HG03521 (cell line): ENCODE data around the gene CCDC57.
"Not testable (repeated sequence)": the region's sequence is repeated elsewhere in the genome, so short reads cannot be mapped to it uniquely, and the experiment has no call there.

ENCODE experiments used
- ATAC-seq: cut with Tn5 transposase; IDR thresholded peaks from one replicate; pipeline ENCODE4 v1.9.1; 2021; ENCODE audit warnings: mild to moderate bottlenecking, moderate library complexity; ENCODE audit not compliant: unreplicated experiment

CCDC57 gene

GRCh38 chr17:82205720-82206508 lies 6.7 kb downstream of the CCDC57 start:
- peak; percentile 58 for ATAC-seq

GRCh38 chr17:82204831-82205719 lies 7.6 kb downstream of the CCDC57 start:
- ATAC-seq, result no peak

GRCh38 chr17:82203920-82204319 lies 8.7 kb downstream of the CCDC57 start:
- no peak for ATAC-seq

- no peak for ATAC-seq
These were observed 9.7 kb downstream of the CCDC57 start for GRCh38 chr17:82202981-82203380.

GRCh38 chr17:82201498-82201910 lies 11.1 kb downstream of the CCDC57 start:
- ATAC-seq, result no peak

GRCh38 chr17:82200743-82201497 lies 11.7 kb downstream of the CCDC57 start:
- ATAC-seq, result no peak

GRCh38 chr17:82200135-82200534 lies 12.5 kb downstream of the CCDC57 start:
- no peak for ATAC-seq

- ATAC-seq, result no peak
These were observed 13.1 kb downstream of the CCDC57 start for GRCh38 chr17:82199496-82199895.

GRCh38 chr17:82198092-82198491 lies 14.6 kb downstream of the CCDC57 start:
- ATAC-seq, result no peak

GRCh38 chr17:82195675-82196672 lies 16.7 kb downstream of the CCDC57 start:
- no peak for ATAC-seq

- no peak for ATAC-seq
These were observed 17.9 kb downstream of the CCDC57 start for GRCh38 chr17:82194765-82195164.

GRCh38 chr17:82193520-82194220 lies 19.0 kb downstream of the CCDC57 start:
- ATAC-seq, result no peak

- ATAC-seq, result not testable (repeated sequence)
These were observed 19.6 kb downstream of the CCDC57 start for GRCh38 chr17:82193050-82193449.

GRCh38 chr17:82188001-82188961 lies 24.4 kb downstream of the CCDC57 start:
- ATAC-seq, result no peak

- no peak for ATAC-seq
These were observed 25.1 kb downstream of the CCDC57 start for GRCh38 chr17:82187500-82187899.

GRCh38 chr17:82186221-82186620 lies 26.4 kb downstream of the CCDC57 start:
- no peak for ATAC-seq

- ATAC-seq, result no peak
These were observed 27.9 kb downstream of the CCDC57 start for GRCh38 chr17:82184761-82185160.
